ENCODE results near the gene ANKFY1.
A peak's percentile ranks its signal among the peaks of the same experiment; 100 is the strongest.

The ANKFY1 gene

GRCh38 chr17:4162321-4162720, 101.5 kb downstream of the ANKFY1 start:
- WGBS (ENCODE audit: extremely low coverage, insufficient coverage, low lambda C conversion rate) = no CpG with 5 or more reads among the region's 6 CpGs
- Histone ChIP-seq H3K56ac (ENCODE audit: low read length) (no peak overlapping the region), H3K79me2 (ENCODE audit: control insufficient read depth, insufficient read depth, low read length) (no peaks in the 10 kb centered on the region), H2AK5ac (ENCODE audit: low read length) (no peak overlapping the region), H3K27ac (ENCODE audit: low read depth, low read length) (no peak overlapping the region), H2BK120ac (ENCODE audit: low read depth, low read length) (no peak overlapping the region), H2BK5ac (ENCODE audit: low read length) (no peak overlapping the region), H3K18ac (ENCODE audit: low read length) (no peak overlapping the region), H3K4ac (ENCODE audit: low read depth, low read length) (no peak overlapping the region), H3K27me3 (ENCODE audit: insufficient read depth, low read length, poor library complexity) (no peaks in the 10 kb centered on the region), H3K36me3 (ENCODE audit: control insufficient read depth, insufficient read depth, low read length) (peaks cover 2% of the 10 kb centered on the region), H3K23ac (ENCODE audit: low read length) (no peak overlapping the region), H3K4me2 (ENCODE audit: low read length) (no peak overlapping the region), H3K4me3 (ENCODE audit: low read length) (no peak overlapping the region), H3K79me1 (ENCODE audit: low read length) (no peaks in the 10 kb centered on the region), H4K8ac (ENCODE audit: low read depth, low read length) (no peak overlapping the region), H4K5ac (ENCODE audit: low read length) (no peak overlapping the region), H2BK15ac (replicated peaks; ENCODE audit: low read depth) (no peak overlapping the region), H3K9ac (ENCODE audit: low read length) (no peak overlapping the region), H3K4me1 (ENCODE audit: control insufficient read depth, low read depth, low read length) (peaks cover 6% of the 10 kb centered on the region)
- no peak for DNase-seq

DNA sequence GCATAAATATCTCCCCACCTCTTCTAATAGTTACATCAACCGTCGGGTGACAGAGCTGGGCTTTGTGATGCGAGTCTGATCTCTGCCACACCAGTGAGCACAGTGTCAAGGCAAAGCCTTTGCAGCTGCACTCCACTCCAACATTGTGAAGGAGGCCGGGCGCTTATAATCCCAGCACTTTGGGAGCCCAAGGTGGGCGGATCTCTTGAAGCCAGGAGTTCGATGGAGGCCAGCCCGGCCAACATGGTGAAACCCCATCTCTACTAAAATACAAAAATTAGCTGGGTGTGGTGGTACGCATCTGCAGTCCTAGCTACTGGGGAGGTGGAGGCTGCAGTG, 101.8 kb downstream of the ANKFY1 start:
- Histone ChIP-seq H2BK120ac (ENCODE audit: low read depth, low read length) (no peak overlapping the region), H4K5ac (ENCODE audit: low read length) (no peak overlapping the region), H3K27ac (ENCODE audit: low read depth, low read length) (peak overlapping the region; percentile 6), H3K18ac (ENCODE audit: low read length) (no peak overlapping the region), H3K79me1 (ENCODE audit: low read length) (no peaks in the 10 kb centered on the region), H2BK15ac (replicated peaks; ENCODE audit: low read depth) (no peak overlapping the region), H3K9ac (ENCODE audit: low read length) (no peak overlapping the region), H3K79me2 (ENCODE audit: control insufficient read depth, insufficient read depth, low read length) (no peaks in the 10 kb centered on the region), H3K56ac (ENCODE audit: low read length) (peak overlapping the region; percentile 17), H3K4ac (ENCODE audit: low read depth, low read length) (no peak overlapping the region), H3K4me3 (ENCODE audit: low read length) (no peak overlapping the region), H3K4me1 (ENCODE audit: control insufficient read depth, low read depth, low read length) (peaks cover 6% of the 10 kb centered on the region), H3K23ac (ENCODE audit: low read length) (no peak overlapping the region), H3K36me3 (ENCODE audit: control insufficient read depth, insufficient read depth, low read length) (peaks cover 2% of the 10 kb centered on the region), H3K4me2 (ENCODE audit: low read length) (no peak overlapping the region), H2AK5ac (ENCODE audit: low read length) (no peak overlapping the region), H3K27me3 (ENCODE audit: insufficient read depth, low read length, poor library complexity) (no peaks in the 10 kb centered on the region), H4K8ac (ENCODE audit: low read depth, low read length) (no peak overlapping the region), H2BK5ac (ENCODE audit: low read length) (no peak overlapping the region)
- DNase-seq = no peak
- WGBS (ENCODE audit: extremely low coverage, insufficient coverage, low lambda C conversion rate) = no CpG with 5 or more reads among the region's 9 CpGs

GRCh38 chr17:4161192-4161966, 102.4 kb downstream of the ANKFY1 start:
- H3K4me3 ChIP-seq (ENCODE audit: low read length) = no peak overlapping the region
- H3K4ac ChIP-seq (ENCODE audit: low read depth, low read length) = no peak overlapping the region
- no peak overlapping the region for H2BK5ac ChIP-seq (ENCODE audit: low read length)
- WGBS (ENCODE audit: extremely low coverage, insufficient coverage, low lambda C conversion rate) = no CpG with 5 or more reads among the region's 7 CpGs
- H3K79me2 ChIP-seq (ENCODE audit: control insufficient read depth, insufficient read depth, low read length) = no peaks in the 10 kb centered on the region
- H2AK5ac ChIP-seq (ENCODE audit: low read length) = no peak overlapping the region
- H3K36me3 ChIP-seq (ENCODE audit: control insufficient read depth, insufficient read depth, low read length) = peaks cover under 1% of the 10 kb centered on the region
- H2BK120ac ChIP-seq (ENCODE audit: low read depth, low read length) = no peak overlapping the region
- no peaks in the 10 kb centered on the region for H3K27me3 ChIP-seq (ENCODE audit: insufficient read depth, low read length, poor library complexity)
- no peak overlapping the region for H3K18ac ChIP-seq (ENCODE audit: low read length)
- peak; percentile 92 for DNase-seq
- no peaks in the 10 kb centered on the region for H3K79me1 ChIP-seq (ENCODE audit: low read length)
- peak overlapping the region; percentile 17 for H3K56ac ChIP-seq (ENCODE audit: low read length)
- H3K23ac ChIP-seq (ENCODE audit: low read length) = no peak overlapping the region
- no peak overlapping the region for H4K5ac ChIP-seq (ENCODE audit: low read length)
- no peak overlapping the region for H3K4me2 ChIP-seq (ENCODE audit: low read length)
- H2BK15ac ChIP-seq (replicated peaks; ENCODE audit: low read depth) = no peak overlapping the region
- no peak overlapping the region for H4K8ac ChIP-seq (ENCODE audit: low read depth, low read length)
- H3K27ac ChIP-seq (ENCODE audit: low read depth, low read length) = peak overlapping the region; percentile 6
- H3K9ac ChIP-seq (ENCODE audit: low read length) = no peak overlapping the region
- H3K4me1 ChIP-seq (ENCODE audit: control insufficient read depth, low read depth, low read length) = peaks cover 6% of the 10 kb centered on the region

- H2AK5ac ChIP-seq (ENCODE audit: low read length) = no peak overlapping the region
- no peak overlapping the region for H3K4ac ChIP-seq (ENCODE audit: low read depth, low read length)
- no peak overlapping the region for H4K5ac ChIP-seq (ENCODE audit: low read length)
- H3K23ac ChIP-seq (ENCODE audit: low read length) = no peak overlapping the region
- 100% methylated on average over 3 of the region's 19 CpGs for WGBS (ENCODE audit: extremely low coverage, insufficient coverage, low lambda C conversion rate)
- H2BK15ac ChIP-seq (replicated peaks; ENCODE audit: low read depth) = no peak overlapping the region
- H3K79me2 ChIP-seq (ENCODE audit: control insufficient read depth, insufficient read depth, low read length) = no peaks in the 10 kb centered on the region
- H3K56ac ChIP-seq (ENCODE audit: low read length) = no peak overlapping the region
- no peak overlapping the region for H3K4me3 ChIP-seq (ENCODE audit: low read length)
- H2BK120ac ChIP-seq (ENCODE audit: low read depth, low read length) = no peak overlapping the region
- DNase-seq = no peak
- peaks cover 6% of the 10 kb centered on the region for H3K4me1 ChIP-seq (ENCODE audit: control insufficient read depth, low read depth, low read length)
- H2BK5ac ChIP-seq (ENCODE audit: low read length) = no peak overlapping the region
- H3K4me2 ChIP-seq (ENCODE audit: low read length) = no peak overlapping the region
- no peak overlapping the region for H3K9ac ChIP-seq (ENCODE audit: low read length)
- no peaks in the 10 kb centered on the region for H3K27me3 ChIP-seq (ENCODE audit: insufficient read depth, low read length, poor library complexity)
- no peak overlapping the region for H3K27ac ChIP-seq (ENCODE audit: low read depth, low read length)
- no peak overlapping the region for H4K8ac ChIP-seq (ENCODE audit: low read depth, low read length)
- H3K36me3 ChIP-seq (ENCODE audit: control insufficient read depth, insufficient read depth, low read length) = no peaks in the 10 kb centered on the region
- no peaks in the 10 kb centered on the region for H3K79me1 ChIP-seq (ENCODE audit: low read length)
- no peak overlapping the region for H3K18ac ChIP-seq (ENCODE audit: low read length)
Measured at GRCh38 chr17:4160294-4160859, 103.4 kb downstream of the ANKFY1 start.

DNA sequence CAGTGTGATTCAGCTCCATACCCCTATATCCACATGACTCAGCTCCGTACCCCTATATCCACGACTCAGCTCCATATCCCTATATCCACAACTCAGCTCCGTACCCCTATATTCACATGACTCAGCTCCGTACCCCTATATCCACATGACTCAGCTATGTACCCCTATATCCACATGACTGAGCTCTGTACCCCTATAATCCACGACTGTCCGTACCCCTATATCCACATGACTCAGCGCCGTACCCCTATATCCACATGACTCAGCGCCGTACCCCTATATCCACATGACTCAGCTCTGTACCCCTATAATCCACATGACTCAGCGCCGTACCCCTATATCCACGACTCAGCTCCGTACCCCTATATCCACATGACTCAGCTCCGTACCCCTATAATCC, 104.0 kb downstream of the ANKFY1 start:
- H3K4me1 ChIP-seq (ENCODE audit: control insufficient read depth, low read depth, low read length) = peaks cover 6% of the 10 kb centered on the region
- no peak overlapping the region for H3K18ac ChIP-seq (ENCODE audit: low read length)
- no peak overlapping the region for H2BK5ac ChIP-seq (ENCODE audit: low read length)
- H2BK120ac ChIP-seq (ENCODE audit: low read depth, low read length) = no peak overlapping the region
- H3K79me2 ChIP-seq (ENCODE audit: control insufficient read depth, insufficient read depth, low read length) = no peaks in the 10 kb centered on the region
- no peak overlapping the region for H2AK5ac ChIP-seq (ENCODE audit: low read length)
- H3K36me3 ChIP-seq (ENCODE audit: control insufficient read depth, insufficient read depth, low read length) = no peaks in the 10 kb centered on the region
- no peak overlapping the region for H3K23ac ChIP-seq (ENCODE audit: low read length)
- no peak overlapping the region for H3K4me3 ChIP-seq (ENCODE audit: low read length)
- DNase-seq = no peak
- H3K4me2 ChIP-seq (ENCODE audit: low read length) = no peak overlapping the region
- WGBS (ENCODE audit: extremely low coverage, insufficient coverage, low lambda C conversion rate) = no CpG with 5 or more reads among the region's 15 CpGs
- no peak overlapping the region for H3K9ac ChIP-seq (ENCODE audit: low read length)
- H3K27me3 ChIP-seq (ENCODE audit: insufficient read depth, low read length, poor library complexity) = no peaks in the 10 kb centered on the region
- H4K5ac ChIP-seq (ENCODE audit: low read length) = no peak overlapping the region
- no peak overlapping the region for H3K27ac ChIP-seq (ENCODE audit: low read depth, low read length)
- no peak overlapping the region for H3K4ac ChIP-seq (ENCODE audit: low read depth, low read length)
- H3K56ac ChIP-seq (ENCODE audit: low read length) = no peak overlapping the region
- H2BK15ac ChIP-seq (replicated peaks; ENCODE audit: low read depth) = no peak overlapping the region
- H4K8ac ChIP-seq (ENCODE audit: low read depth, low read length) = no peak overlapping the region
- H3K79me1 ChIP-seq (ENCODE audit: low read length) = no peaks in the 10 kb centered on the region
